HG03025 (cell line): ENCODE measurements around the gene GADD45A.

ENCODE experiments used
- ATAC-seq: cut with Tn5 transposase; IDR thresholded peaks from one replicate; pipeline ENCODE4 v1.9.1; 2021; ENCODE audit warnings: mild to moderate bottlenecking, moderate library complexity; ENCODE audit not compliant: unreplicated experiment, low FRiP score

Gene GADD45A

GRCh38 chr1:67666636-67667035 is 18.4 kb upstream of the GADD45A start:
- ATAC-seq: no peak

- no peak for ATAC-seq
Measured at GRCh38 chr1:67668660-67669059, 16.3 kb upstream of the GADD45A start.

- ATAC-seq: no peak
Measured at GRCh38 chr1:67672260-67672803, 12.7 kb upstream of the GADD45A start.

GRCh38 chr1:67673468-67674201 is 11.4 kb upstream of the GADD45A start:
- ATAC-seq: no peak

GRCh38 chr1:67674260-67675011 is 10.6 kb upstream of the GADD45A start:
- no peak for ATAC-seq

- ATAC-seq: peak; percentile 81
Measured at GRCh38 chr1:67675800-67676199, 9.2 kb upstream of the GADD45A start.

GRCh38 chr1:67676287-67676686 is 8.7 kb upstream of the GADD45A start:
- ATAC-seq: no peak

GRCh38 chr1:67676946-67677345 is 8.1 kb upstream of the GADD45A start:
- ATAC-seq: no peak

GRCh38 chr1:67677408-67677807 is 7.6 kb upstream of the GADD45A start:
- ATAC-seq: no peak

- ATAC-seq: no peak
Measured at GRCh38 chr1:67677930-67678329, 7.1 kb upstream of the GADD45A start.

- ATAC-seq: no peak
Measured at GRCh38 chr1:67679691-67680090, 5.3 kb upstream of the GADD45A start.

- ATAC-seq: no peak
Measured at GRCh38 chr1:67680486-67680885, 4.5 kb upstream of the GADD45A start.

GRCh38 chr1:67682659-67683197 is 2.3 kb upstream of the GADD45A start:
- no peak for ATAC-seq

- no peak for ATAC-seq
Measured at GRCh38 chr1:67683316-67683715, 1.7 kb upstream of the GADD45A start.

GRCh38 chr1:67683766-67684525 is 1.1 kb upstream of the GADD45A start:
- ATAC-seq: no peak

- ATAC-seq: no peak
Measured at GRCh38 chr1:67684526-67685066, 405 bp upstream of the GADD45A start.

- peak; percentile 14 for ATAC-seq
Measured at GRCh38 chr1:67685558-67686266, 711 bp downstream of the GADD45A start.

- peak; percentile 11 for ATAC-seq
Measured at GRCh38 chr1:67686267-67687197, 1.5 kb downstream of the GADD45A start.

- no peak for ATAC-seq
Measured at GRCh38 chr1:67687198-67687545, 2.2 kb downstream of the GADD45A start.
